SK-N-SH treated with all-trans-retinoic acid at 6 μM for 48 hours (cell line): ENCODE results near the gene ZMYND8.

ENCODE experiments used
- ATAC-seq: fragments of 200-7000 bp; cut with Tn5 transposase; 3 replicates; pipeline ENCODE4 v1.9.1; 2020; ENCODE audit warnings: mild to moderate bottlenecking, moderate library complexity
- ARNTL ChIP-seq: fragments of 450-650 bp; formaldehyde crosslinking; IDR thresholded peaks from 2 replicates; pipeline ENCODE4 v1.5.0; 2020; ENCODE audit warnings: low read depth, mild to moderate bottlenecking, moderate library complexity, borderline replicate concordance
- BACH2 ChIP-seq: fragments of 250-450 bp; sonication (Bioruptor Pico); IDR thresholded peaks from 2 replicates; pipeline ENCODE4 v1.9.0; 2021; ENCODE audit warnings: mild to moderate bottlenecking, borderline replicate concordance
- CREB5 ChIP-seq: fragments of 250-450 bp; sonication (Bioruptor Pico); IDR thresholded peaks from 2 replicates; pipeline ENCODE4 v1.5.1; 2020; ENCODE audit warnings: low read depth, mild to moderate bottlenecking, moderate library complexity
- CSDC2 ChIP-seq: fragments of 250-450 bp; sonication (Bioruptor Pico); IDR thresholded peaks from 2 replicates; pipeline ENCODE4 v1.5.0; 2020; ENCODE audit warnings: mild to moderate bottlenecking, moderate library complexity
- ESRRG ChIP-seq: fragments of 250-450 bp; sonication (Bioruptor Pico); IDR thresholded peaks from 2 replicates; pipeline ENCODE4 v1.6.1; 2021; ENCODE audit warnings: mild to moderate bottlenecking
- GLIS3 ChIP-seq: fragments of 250-450 bp; sonication (Bioruptor Pico); IDR thresholded peaks from 2 replicates; pipeline ENCODE4 v1.5.0; 2020; ENCODE audit warnings: mild to moderate bottlenecking, moderate library complexity
- ISL1 ChIP-seq: fragments of 250-450 bp; sonication (Bioruptor Pico); IDR thresholded peaks from 2 replicates; pipeline ENCODE4 v2.1.2; 2022; ENCODE audit warnings: mild to moderate bottlenecking, moderate library complexity
- OSR1 ChIP-seq: fragments of 250-450 bp; sonication (Bioruptor Pico); IDR thresholded peaks from 2 replicates; pipeline ENCODE4 v1.8.0; 2022; ENCODE audit warnings: moderate library complexity, mild to moderate bottlenecking, inconsistent platforms
- PPARA ChIP-seq: fragments of 250-450 bp; sonication (Bioruptor Pico); IDR thresholded peaks from 2 replicates; pipeline ENCODE4 v1.5.0; 2020; ENCODE audit warnings: mild to moderate bottlenecking, borderline replicate concordance
- RARB ChIP-seq: fragments of 250-450 bp; sonication (Bioruptor Pico); IDR thresholded peaks from 2 replicates; pipeline ENCODE4 v1.8.0; 2021; ENCODE audit warnings: mild to moderate bottlenecking, moderate library complexity
- SNAI2 ChIP-seq: fragments of 250-450 bp; sonication (Bioruptor Pico); IDR thresholded peaks from 2 replicates; pipeline ENCODE4 v1.5.0; 2020; ENCODE audit warnings: mild to moderate bottlenecking, moderate library complexity
- TCF4 ChIP-seq: fragments of 250-450 bp; sonication (Bioruptor Pico); IDR thresholded peaks from 2 replicates; pipeline ENCODE4 v1.8.0; 2021; ENCODE audit warnings: mild to moderate bottlenecking, moderate library complexity, borderline replicate concordance
- TOX ChIP-seq: fragments of 250-450 bp; sonication (Bioruptor Pico); IDR thresholded peaks from 2 replicates; pipeline ENCODE4 v1.8.0; 2021; ENCODE audit warnings: mild to moderate bottlenecking, moderate library complexity, borderline replicate concordance
- ZC3H10 ChIP-seq: fragments of 250-450 bp; sonication (Bioruptor Pico); IDR thresholded peaks from 2 replicates; pipeline ENCODE4 v1.5.1; 2021; ENCODE audit warnings: mild to moderate bottlenecking, moderate library complexity
- ZFP3 ChIP-seq: fragments of 250-450 bp; sonication (Bioruptor Pico); IDR thresholded peaks from 2 replicates; pipeline ENCODE4 v1.5.0; 2020; ENCODE audit warnings: mild to moderate bottlenecking, moderate library complexity
- ZFP30 ChIP-seq: fragments of 450-650 bp; formaldehyde crosslinking; IDR thresholded peaks from 2 replicates; pipeline ENCODE4 v1.5.0; 2022; ENCODE audit warnings: mild to moderate bottlenecking, moderate library complexity
- ZNF565 ChIP-seq: fragments of 450-650 bp; formaldehyde crosslinking; conservative IDR thresholded peaks from 2 replicates; pipeline ENCODE4 v1.5.0; 2020; ENCODE audit warnings: low read depth, mild to moderate bottlenecking, moderate library complexity
- ZNF70 ChIP-seq: fragments of 450-650 bp; formaldehyde crosslinking; IDR thresholded peaks from 2 replicates; pipeline ENCODE4 v1.5.0; 2020; ENCODE audit warnings: mild to moderate bottlenecking, moderate library complexity
- ZNF8 ChIP-seq: fragments of 450-650 bp; formaldehyde crosslinking; IDR thresholded peaks from 2 replicates; pipeline ENCODE4 v1.5.0; 2020; ENCODE audit warnings: mild to moderate bottlenecking, moderate library complexity
- TF ChIP-seq, protein P1 (sequence below): fragments of 250-450 bp; sonication (Bioruptor Pico); IDR thresholded peaks from 2 replicates; pipeline ENCODE4 v1.8.0; 2020; ENCODE audit warnings: mild to moderate bottlenecking, moderate library complexity, borderline replicate concordance
- TF ChIP-seq, protein P2 (sequence below): fragments of 250-450 bp; sonication (Bioruptor Pico); IDR thresholded peaks from 2 replicates; pipeline ENCODE4 v1.5.0; 2020; ENCODE audit warnings: mild to moderate bottlenecking, moderate library complexity
- TF ChIP-seq, protein P3 (sequence below): fragments of 250-450 bp; sonication (Bioruptor Pico); IDR thresholded peaks from 2 replicates; pipeline ENCODE4 v1.5.1; 2021; ENCODE audit warnings: mild to moderate bottlenecking, moderate library complexity
- TF ChIP-seq, protein P4 (sequence below): fragments of 250-450 bp; sonication (Bioruptor Pico); IDR thresholded peaks from 2 replicates; pipeline ENCODE4 v1.8.0; 2021; ENCODE audit warnings: low read depth, mild to moderate bottlenecking, moderate library complexity, borderline replicate concordance

Gene ZMYND8

GRCh38 chr20:47357296-47358038, 968 bp upstream of the ZMYND8 start:
- ATAC-seq = peak; percentile 42
- peak; percentile 84 for TF ChIP-seq ZFP3 (CRISPR knock-in tag)
- TF ChIP-seq ZNF8 (CRISPR knock-in tag) = no peak
- TF ChIP-seq OSR1 (CRISPR knock-in tag) = peak; percentile 36; the same call in 1 of the 2 replicates
- TF ChIP-seq ZNF70 = no peak; the same call in 1 of the 2 replicates
- peak; percentile 58 for TF ChIP-seq ISL1 (CRISPR knock-in tag)
- TF ChIP-seq RARB (CRISPR knock-in tag) = peak; percentile 9; the same call in 1 of the 2 replicates
- peak; percentile 53; the same call in 1 of the 2 replicates for TF ChIP-seq TCF4
- TF ChIP-seq, protein P1, sequence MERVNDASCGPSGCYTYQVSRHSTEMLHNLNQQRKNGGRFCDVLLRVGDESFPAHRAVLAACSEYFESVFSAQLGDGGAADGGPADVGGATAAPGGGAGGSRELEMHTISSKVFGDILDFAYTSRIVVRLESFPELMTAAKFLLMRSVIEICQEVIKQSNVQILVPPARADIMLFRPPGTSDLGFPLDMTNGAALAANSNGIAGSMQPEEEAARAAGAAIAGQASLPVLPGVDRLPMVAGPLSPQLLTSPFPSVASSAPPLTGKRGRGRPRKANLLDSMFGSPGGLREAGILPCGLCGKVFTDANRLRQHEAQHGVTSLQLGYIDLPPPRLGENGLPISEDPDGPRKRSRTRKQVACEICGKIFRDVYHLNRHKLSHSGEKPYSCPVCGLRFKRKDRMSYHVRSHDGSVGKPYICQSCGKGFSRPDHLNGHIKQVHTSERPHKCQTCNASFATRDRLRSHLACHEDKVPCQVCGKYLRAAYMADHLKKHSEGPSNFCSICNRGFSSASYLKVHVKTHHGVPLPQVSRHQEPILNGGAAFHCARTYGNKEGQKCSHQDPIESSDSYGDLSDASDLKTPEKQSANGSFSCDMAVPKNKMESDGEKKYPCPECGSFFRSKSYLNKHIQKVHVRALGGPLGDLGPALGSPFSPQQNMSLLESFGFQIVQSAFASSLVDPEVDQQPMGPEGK = 0 out of 2 replicates have a peak, but pooled peaks have one; percentile 7
- TF ChIP-seq, protein P2, sequence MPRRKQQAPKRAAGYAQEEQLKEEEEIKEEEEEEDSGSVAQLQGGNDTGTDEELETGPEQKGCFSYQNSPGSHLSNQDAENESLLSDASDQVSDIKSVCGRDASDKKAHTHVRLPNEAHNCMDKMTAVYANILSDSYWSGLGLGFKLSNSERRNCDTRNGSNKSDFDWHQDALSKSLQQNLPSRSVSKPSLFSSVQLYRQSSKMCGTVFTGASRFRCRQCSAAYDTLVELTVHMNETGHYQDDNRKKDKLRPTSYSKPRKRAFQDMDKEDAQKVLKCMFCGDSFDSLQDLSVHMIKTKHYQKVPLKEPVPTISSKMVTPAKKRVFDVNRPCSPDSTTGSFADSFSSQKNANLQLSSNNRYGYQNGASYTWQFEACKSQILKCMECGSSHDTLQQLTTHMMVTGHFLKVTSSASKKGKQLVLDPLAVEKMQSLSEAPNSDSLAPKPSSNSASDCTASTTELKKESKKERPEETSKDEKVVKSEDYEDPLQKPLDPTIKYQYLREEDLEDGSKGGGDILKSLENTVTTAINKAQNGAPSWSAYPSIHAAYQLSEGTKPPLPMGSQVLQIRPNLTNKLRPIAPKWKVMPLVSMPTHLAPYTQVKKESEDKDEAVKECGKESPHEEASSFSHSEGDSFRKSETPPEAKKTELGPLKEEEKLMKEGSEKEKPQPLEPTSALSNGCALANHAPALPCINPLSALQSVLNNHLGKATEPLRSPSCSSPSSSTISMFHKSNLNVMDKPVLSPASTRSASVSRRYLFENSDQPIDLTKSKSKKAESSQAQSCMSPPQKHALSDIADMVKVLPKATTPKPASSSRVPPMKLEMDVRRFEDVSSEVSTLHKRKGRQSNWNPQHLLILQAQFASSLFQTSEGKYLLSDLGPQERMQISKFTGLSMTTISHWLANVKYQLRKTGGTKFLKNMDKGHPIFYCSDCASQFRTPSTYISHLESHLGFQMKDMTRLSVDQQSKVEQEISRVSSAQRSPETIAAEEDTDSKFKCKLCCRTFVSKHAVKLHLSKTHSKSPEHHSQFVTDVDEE (CRISPR knock-in tag) = no peak; the same call in 1 of the 2 replicates
- TF ChIP-seq ARNTL (CRISPR knock-in tag) = 0 out of 2 replicates have a peak, but pooled peaks have one; percentile 36
- peak; percentile 92; the same call in 1 of the 2 replicates for TF ChIP-seq CSDC2
- 0 out of 2 replicates have a peak, but pooled peaks have one; percentile 45 for TF ChIP-seq SNAI2 (CRISPR knock-in tag)
- TF ChIP-seq TOX = no peak
- TF ChIP-seq ZC3H10 = 0 out of 2 replicates have a peak, but pooled peaks have one; percentile 34
- TF ChIP-seq ZNF565 (CRISPR knock-in tag) = peak; percentile 58; the same call in 1 of the 2 replicates
- no peak for TF ChIP-seq ZFP30 (CRISPR knock-in tag)
- no peak for TF ChIP-seq PPARA
- TF ChIP-seq BACH2 (CRISPR knock-in tag) = no peak
- no peak for TF ChIP-seq ESRRG (CRISPR knock-in tag)
- TF ChIP-seq, protein P3, sequence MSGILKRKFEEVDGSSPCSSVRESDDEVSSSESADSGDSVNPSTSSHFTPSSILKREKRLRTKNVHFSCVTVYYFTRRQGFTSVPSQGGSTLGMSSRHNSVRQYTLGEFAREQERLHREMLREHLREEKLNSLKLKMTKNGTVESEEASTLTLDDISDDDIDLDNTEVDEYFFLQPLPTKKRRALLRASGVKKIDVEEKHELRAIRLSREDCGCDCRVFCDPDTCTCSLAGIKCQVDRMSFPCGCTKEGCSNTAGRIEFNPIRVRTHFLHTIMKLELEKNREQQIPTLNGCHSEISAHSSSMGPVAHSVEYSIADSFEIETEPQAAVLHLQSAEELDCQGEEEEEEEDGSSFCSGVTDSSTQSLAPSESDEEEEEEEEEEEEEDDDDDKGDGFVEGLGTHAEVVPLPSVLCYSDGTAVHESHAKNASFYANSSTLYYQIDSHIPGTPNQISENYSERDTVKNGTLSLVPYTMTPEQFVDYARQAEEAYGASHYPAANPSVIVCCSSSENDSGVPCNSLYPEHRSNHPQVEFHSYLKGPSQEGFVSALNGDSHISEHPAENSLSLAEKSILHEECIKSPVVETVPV = no peak
- TF ChIP-seq GLIS3 (CRISPR knock-in tag) = peak; percentile 13; the same call in 1 of the 2 replicates
- TF ChIP-seq, protein P4, sequence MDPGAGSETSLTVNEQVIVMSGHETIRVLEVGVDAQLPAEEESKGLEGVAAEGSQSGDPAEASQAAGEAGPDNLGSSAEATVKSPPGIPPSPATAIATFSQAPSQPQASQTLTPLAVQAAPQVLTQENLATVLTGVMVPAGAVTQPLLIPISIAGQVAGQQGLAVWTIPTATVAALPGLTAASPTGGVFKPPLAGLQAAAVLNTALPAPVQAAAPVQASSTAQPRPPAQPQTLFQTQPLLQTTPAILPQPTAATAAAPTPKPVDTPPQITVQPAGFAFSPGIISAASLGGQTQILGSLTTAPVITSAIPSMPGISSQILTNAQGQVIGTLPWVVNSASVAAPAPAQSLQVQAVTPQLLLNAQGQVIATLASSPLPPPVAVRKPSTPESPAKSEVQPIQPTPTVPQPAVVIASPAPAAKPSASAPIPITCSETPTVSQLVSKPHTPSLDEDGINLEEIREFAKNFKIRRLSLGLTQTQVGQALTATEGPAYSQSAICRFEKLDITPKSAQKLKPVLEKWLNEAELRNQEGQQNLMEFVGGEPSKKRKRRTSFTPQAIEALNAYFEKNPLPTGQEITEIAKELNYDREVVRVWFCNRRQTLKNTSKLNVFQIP (CRISPR knock-in tag) = no peak; the same call in 1 of the 2 replicates
- no peak for TF ChIP-seq CREB5 (CRISPR knock-in tag)

GRCh38 chr20:47356220-47356525, 326 bp downstream of the ZMYND8 start:
- no peak for ATAC-seq
- TF ChIP-seq OSR1 (CRISPR knock-in tag) = no peak
- 0 out of 2 replicates have a peak, but pooled peaks have one; percentile 4 for TF ChIP-seq ZNF8 (CRISPR knock-in tag)
- TF ChIP-seq, all 23 proteins: peak for 1
